GM12878 (cell line): Measurements from ENCODE around the gene HYAL1.

Source experiments
- CTCF ChIP-seq, 3 experiments: IDR thresholded peaks in 2 of 3; conservative IDR thresholded peaks in 1 of 3; 2 replicates each; pipeline ENCODE4 v1.5.1; 2011; ENCODE audit warnings: low read depth in 3 of 3, low read length in 3 of 3, mild to moderate bottlenecking in 3 of 3, control low read depth in 2 of 3, moderate library complexity in 2 of 3, inconsistent platforms in 1 of 3, mixed read lengths in 1 of 3; ENCODE audit not compliant: control insufficient read depth in 2 of 3, insufficient read depth in 1 of 3; ENCODE audit errors: extremely low read depth in 1 of 3
- DPF2 ChIP-seq: fragments of 450-650 bp; IDR thresholded peaks from 2 replicates; pipeline ENCODE4 v1.6.1; 2017; ENCODE audit warnings: mild to moderate bottlenecking
- EP300 ChIP-seq, 2 experiments: fragments of 150-350 bp in 1 of 2; IDR thresholded peaks; 2 replicates each; pipeline ENCODE4 v1.6.1; 2011 to 2012; ENCODE audit warnings: low read depth in 2 of 2, low read length in 2 of 2, borderline replicate concordance in 1 of 2, improper control_type of control experiment in 1 of 2, inconsistent platforms in 1 of 2; ENCODE audit not compliant: control insufficient read depth in 1 of 2
- LARP7 ChIP-seq: fragments of 450-650 bp; IDR thresholded peaks from 2 replicates; pipeline ENCODE4 v1.6.1; 2017; ENCODE audit warnings: mild to moderate bottlenecking
- MYC ChIP-seq: IDR thresholded peaks from 2 replicates; pipeline ENCODE4 v1.6.1; 2011; ENCODE audit warnings: mild to moderate bottlenecking, low read length, moderate library complexity, inconsistent platforms; ENCODE audit not compliant: insufficient read depth, insufficient replicate concordance, insufficient read length, severe bottlenecking
- NRF1 ChIP-seq: conservative IDR thresholded peaks from 2 replicates; pipeline ENCODE4 v1.6.1; 2011; ENCODE audit warnings: mild to moderate bottlenecking, low read depth, low read length, improper control_type of control experiment
- POLR2AphosphoS5 ChIP-seq: IDR thresholded peaks from 2 replicates; pipeline ENCODE4 v1.6.1; 2011; ENCODE audit warnings: mild to moderate bottlenecking, low read length, inconsistent platforms
- RCOR1 ChIP-seq: conservative IDR thresholded peaks from 2 replicates; pipeline ENCODE4 v1.6.1; 2012; ENCODE audit warnings: low read depth, low read length, improper control_type of control experiment
- SUPT20H ChIP-seq: IDR thresholded peaks from 2 replicates; pipeline ENCODE4 v1.6.1; 2011; ENCODE audit warnings: low read depth, mild to moderate bottlenecking, low read length, moderate library complexity, borderline replicate concordance; ENCODE audit not compliant: control insufficient read depth

- TF ChIP-seq RCOR1 (no peak), POLR2AphosphoS5 (no peak), CTCF (IDR thresholded peaks at IDR 0.05 in 2 of 3, conservative IDR thresholded peaks at IDR 0.05 in 1 of 3; ENCODE audit: control insufficient read depth in 2 of 3, extremely low read depth in 1 of 3, insufficient read depth in 1 of 3, low read depth in 3 of 3, low read length in 3 of 3) (no peak), MYC (no peak), LARP7 (no peak), SUPT20H (no peak), DPF2 (no peak), NRF1 (no peak), EP300 (IDR thresholded peaks at IDR 0.05; ENCODE audit: borderline replicate concordance in 1 of 2, control insufficient read depth in 1 of 2, low read depth in 2 of 2, low read length in 2 of 2) (no peak)
Observed at GRCh38 chr3:50317300-50317699, 13.9 kb upstream of the HYAL1 start.
